ENCODE results near the gene CNTNAP2. TPM values are rescaled to one million over a fixed set of nuclear protein-coding genes. Genes with fewer than 3 reads are reported as not detected.

CNTNAP2 gene
- total and polyA plus RNA-seq, 2 of the 4 experiments (the other 2 are of a cell fraction), result not detected

DNA sequence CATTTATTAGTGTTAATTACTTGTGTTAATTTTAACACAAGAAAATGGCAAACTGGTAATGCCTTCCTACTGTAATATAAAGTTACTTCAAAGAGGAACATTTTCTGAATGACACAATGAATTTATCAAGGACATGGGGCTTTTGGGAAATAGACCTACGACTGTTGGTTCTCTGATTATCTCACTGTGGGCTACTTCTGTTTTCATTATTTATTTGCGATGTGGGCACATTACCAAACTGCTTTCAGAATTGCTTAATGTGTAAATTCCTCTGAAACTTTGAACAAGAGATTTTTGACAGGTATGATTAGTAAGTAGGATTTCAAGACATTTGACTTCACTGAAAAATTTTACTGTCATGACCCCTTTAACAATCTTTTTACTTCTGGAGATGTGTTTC, 535.6 kb downstream of the CNTNAP2 start:
- ChIA-PET CTCF (no interaction called here), POLR2A (ENCODE audit: unreplicated experiment) (no interaction called here)
- H4K20me1 ChIP-seq (ENCODE audit: insufficient read depth, low read length), result no peaks in the 10 kb centered on the region
- no TSS peak for BruUV-seq (replicated peaks)
- H3K18ac ChIP-seq (ENCODE audit: low read depth, low read length), result no peak overlapping the region
- no peak overlapping the region for H3K27ac ChIP-seq (ENCODE audit: insufficient read depth, low read length)
- no peak overlapping the region for H4K5ac ChIP-seq (ENCODE audit: low read depth, low read length)
- TF ChIP-seq RAD21 (IDR thresholded peaks at IDR 0.05; ENCODE audit: low read length) (no peak), CTCF (conservative IDR thresholded peaks at IDR 0.05; ENCODE audit: low read depth, low read length) (no peak), POLR2A (IDR thresholded peaks at IDR 0.05; ENCODE audit: low read depth, low read length) (no peak), MAZ (IDR thresholded peaks at IDR 0.05; ENCODE audit: borderline replicate concordance, low read depth, low read length) (no peak), CHD1 (IDR thresholded peaks at IDR 0.05; ENCODE audit: low read depth, low read length) (no peak), SMC3 (IDR thresholded peaks at IDR 0.05; ENCODE audit: low read depth, low read length) (no peak), RFX5 (IDR thresholded peaks at IDR 0.05; ENCODE audit: low read depth, low read length) (no peak), BHLHE40 (IDR thresholded peaks at IDR 0.05; ENCODE audit: low read depth, low read length) (no peak), ELK1 (IDR thresholded peaks at IDR 0.05; ENCODE audit: borderline replicate concordance, low read depth, low read length) (no peak), NFE2L2 (IDR thresholded peaks at IDR 0.05; ENCODE audit: low read depth, low read length) (no peak), MXI1 (IDR thresholded peaks at IDR 0.05; ENCODE audit: borderline replicate concordance, low read depth, low read length) (no peak), CEBPB (IDR thresholded peaks at IDR 0.05; ENCODE audit: low read depth, low read length) (no peak), RCOR1 (IDR thresholded peaks at IDR 0.05; ENCODE audit: insufficient replicate concordance, low read length) (no peak), USF2 (IDR thresholded peaks at IDR 0.05; ENCODE audit: low read depth, low read length) (no peak), FOS (IDR thresholded peaks at IDR 0.05; ENCODE audit: low read depth, low read length) (no peak), MAFK (IDR thresholded peaks at IDR 0.05; ENCODE audit: low read depth, low read length) (no peak)
- H3K9me3 ChIP-seq (ENCODE audit: control insufficient read depth, insufficient read depth, low read length), result peaks cover 3% of the 10 kb centered on the region; the same call in 1 of the 2 replicates
- intact Hi-C loops (cut with micrococcal nuclease) (no loop called here), dilution Hi-C loops (cut with HindIII; ENCODE audit: low sequenced_read_pairs, unreplicated experiment) (no loop called here), in situ Hi-C loops (cut with MboI; ENCODE audit: low sequenced_read_pairs) (no loop called here)
- no peak overlapping the region for H3K56ac ChIP-seq (ENCODE audit: extremely low read depth, insufficient read depth, low read length)
- H3K79me1 ChIP-seq (ENCODE audit: low read depth in 1 of 2, low read length in 2 of 2), result no peaks in the 10 kb centered on the region
- no peak overlapping the region for H2BK120ac ChIP-seq (ENCODE audit: low read depth, low read length)
- H3K14ac ChIP-seq (replicated peaks; ENCODE audit: low read depth, low read length), result no peak overlapping the region
- no peak overlapping the region for H3K4ac ChIP-seq (ENCODE audit: low read depth, low read length)
- H3K4me2 ChIP-seq (ENCODE audit: low read depth, low read length), result no peak overlapping the region
- ATAC-seq (ENCODE audit: low read depth) (no peak), DNase-seq (no peak)
- H2AFZ ChIP-seq (replicated peaks; ENCODE audit: low read length, poor library complexity), result no peak overlapping the region
- no peaks in the 10 kb centered on the region for H3K27me3 ChIP-seq (ENCODE audit: control insufficient read depth, insufficient read depth, low read length)
- no peaks in the 10 kb centered on the region for H3K9me1 ChIP-seq (ENCODE audit: insufficient read depth, low read length)
- no peak overlapping the region for H4K8ac ChIP-seq (ENCODE audit: low read depth in 2 of 2, low read length in 2 of 2)
- H3K4me1 ChIP-seq (ENCODE audit: control insufficient read depth, insufficient read depth, low read length), result no peaks in the 10 kb centered on the region
- H3K36me3 ChIP-seq (ENCODE audit: control insufficient read depth, insufficient read depth, low read length), result no peaks in the 10 kb centered on the region
- no peak overlapping the region for H2BK5ac ChIP-seq (ENCODE audit: low read depth, low read length, poor library complexity, severe bottlenecking)
- no peak overlapping the region for H2AK5ac ChIP-seq (ENCODE audit: low read depth, low read length)
- 55% methylated on average over 2 of the region's 2 CpGs; no CpG with 5 or more reads in 1 of the 2 experiments for WGBS, 2 experiments (ENCODE audit: extremely low coverage in 2 of 2, insufficient read length in 1 of 2)
- H4K91ac ChIP-seq (ENCODE audit: insufficient read depth, low read depth, low read length), result no peak overlapping the region
- no peak overlapping the region for H2BK20ac ChIP-seq (ENCODE audit: low read depth, low read length)
- H3K4me3 ChIP-seq (ENCODE audit: insufficient read depth, low read depth, low read length), result no peak overlapping the region
- H2BK15ac ChIP-seq (ENCODE audit: low read depth, low read length), result no peak overlapping the region
- no peak overlapping the region for H3K23ac ChIP-seq (ENCODE audit: low read depth, low read length)
- no peak overlapping the region for H2AK9ac ChIP-seq (replicated peaks; ENCODE audit: low read depth, low read length, poor library complexity)
- H3K9ac ChIP-seq (ENCODE audit: low read depth, low read length), result no peak overlapping the region
